ENCODE measurements around the gene ZNF263. TPM values are rescaled to one million over a fixed set of nuclear protein-coding genes. Genes with fewer than 3 reads are reported as not detected.

Gene ZNF263
- polyA plus RNA-seq, 1 donor (not counting 4 experiments of a cell fraction or from before 2014, with no cell fraction given) = 13.9 TPM

DNA sequence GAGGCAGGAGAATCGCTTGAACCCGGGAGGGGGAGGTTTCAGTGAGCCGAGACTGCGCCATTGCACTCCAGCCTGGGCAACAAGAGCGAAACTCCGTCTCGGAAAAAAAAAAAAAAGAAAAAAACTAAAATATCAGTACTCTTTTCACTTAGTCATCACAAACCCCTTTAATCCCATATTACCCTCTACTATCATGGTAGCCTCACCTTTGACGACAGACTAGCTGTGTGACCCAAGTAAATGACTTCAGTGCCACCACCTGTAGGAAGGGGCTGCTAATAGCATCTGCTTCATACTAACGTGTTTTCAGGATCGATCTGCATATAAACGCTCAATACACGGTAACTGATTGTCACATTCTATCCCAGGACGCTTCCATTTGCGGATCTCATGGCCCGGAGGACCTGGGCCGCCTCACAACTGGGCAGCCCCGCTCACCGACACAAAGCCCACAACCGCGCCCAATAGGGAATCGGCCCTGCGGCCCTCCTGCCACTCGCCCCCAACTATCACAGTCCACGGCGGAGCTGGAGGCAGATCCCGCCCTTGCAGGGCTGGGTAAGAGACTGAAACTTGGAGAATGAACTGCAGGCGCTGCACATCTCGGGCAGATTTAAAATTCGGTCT, 1.1 kb upstream of the ZNF263 start:
- H3K27ac ChIP-seq (ENCODE audit: control insufficient read depth, insufficient read depth, low read length) = peak overlapping the region; percentile 99
- FAIRE-seq (no peak), DNase-seq (ENCODE audit: low read depth, low spot score) (no peak)

DNA sequence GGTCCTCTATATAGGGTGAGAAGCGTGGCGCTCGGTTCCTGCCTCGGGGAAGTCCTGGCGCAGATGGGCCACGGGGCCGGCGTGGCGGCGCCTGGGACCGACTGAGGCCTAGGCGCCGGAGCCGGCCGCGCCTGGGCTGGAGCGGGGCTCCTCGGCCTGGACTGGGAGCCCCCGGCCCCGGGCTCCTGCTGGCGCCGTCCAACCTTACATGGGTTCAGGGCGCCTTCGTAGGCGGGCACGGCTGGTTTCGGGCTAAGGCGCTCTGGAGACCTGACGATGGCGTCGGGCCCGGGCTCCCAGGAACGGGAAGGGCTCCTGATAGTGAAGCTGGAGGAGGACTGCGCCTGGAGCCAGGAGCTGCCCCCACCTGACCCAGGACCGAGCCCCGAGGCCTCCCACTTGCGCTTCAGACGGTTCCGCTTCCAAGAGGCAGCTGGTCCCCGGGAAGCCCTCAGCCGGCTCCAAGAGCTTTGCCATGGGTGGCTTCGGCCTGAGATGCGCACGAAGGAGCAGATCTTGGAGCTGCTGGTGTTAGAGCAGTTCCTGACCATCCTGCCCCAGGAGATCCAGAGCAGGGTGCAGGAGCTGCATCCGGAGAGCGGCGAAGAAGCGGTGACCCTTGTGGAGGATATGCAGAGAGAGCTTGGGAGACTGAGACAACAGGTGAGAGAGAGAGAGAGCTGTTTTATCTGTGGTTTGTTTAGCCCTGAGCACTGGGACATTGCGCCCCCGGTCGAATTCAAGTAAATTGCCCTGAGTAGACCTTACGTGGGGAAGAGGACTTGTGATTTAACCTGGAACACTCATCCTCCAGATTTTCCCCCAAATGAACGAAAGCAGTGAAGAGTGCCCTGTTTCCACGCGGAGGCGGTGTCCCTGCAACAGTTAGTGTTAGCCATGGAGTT, 504 bp downstream of the ZNF263 start:
- dilution Hi-C loops (cut with MboI; ENCODE audit: extremely low pct_ligation_motif_present, low sequenced_read_pairs) = no loop called here
- Histone ChIP-seq H3K9me1 (ENCODE audit: control insufficient read depth, extremely low read depth, insufficient read depth, low read length) (no peaks in the 10 kb centered on the region), H3K9ac (ENCODE audit: control insufficient read depth, extremely low read depth, insufficient read depth, low read length) (peak overlapping the region; percentile 98), H3K27me3 (ENCODE audit: control insufficient read depth, extremely low read depth, insufficient read depth, low read length) (no peaks in the 10 kb centered on the region), H3K9me3 (ENCODE audit: control insufficient read depth, low read depth, low read length) (peaks cover 4% of the 10 kb centered on the region), H3K27ac (ENCODE audit: control insufficient read depth, insufficient read depth, low read length) (peak overlapping the region; percentile 99), H3K4me3 (ENCODE audit: control insufficient read depth in 2 of 3, extremely low read depth in 1 of 3, insufficient read depth in 2 of 3, low read depth in 1 of 3, low read length in 3 of 3) (peak overlapping the region; percentile 77 to 79 (median 79)), H4K20me1 (ENCODE audit: control insufficient read depth, extremely low read depth, insufficient read depth, low read length) (no peaks in the 10 kb centered on the region), H3K36me3 (ENCODE audit: control insufficient read depth in 2 of 2, extremely low read depth in 1 of 2, insufficient read depth in 2 of 2, low read length in 2 of 2) (peaks cover 9 to 17% of the 10 kb centered on the region in 2 experiments), H2AFZ (ENCODE audit: control insufficient read depth, low read length) (peak overlapping the region; percentile 64), H3K79me2 (ENCODE audit: control insufficient read depth, insufficient read depth, low read length) (peaks cover 43% of the 10 kb centered on the region), H3K4me1 (ENCODE audit: control insufficient read depth, extremely low read depth, insufficient read depth, low read length) (peaks cover 15% of the 10 kb centered on the region), H3K4me2 (ENCODE audit: control insufficient read depth, extremely low read depth, insufficient read depth, low read depth, low read length) (peak overlapping the region; percentile 80)
- no peak for FAIRE-seq
- TF ChIP-seq, protein P1, sequence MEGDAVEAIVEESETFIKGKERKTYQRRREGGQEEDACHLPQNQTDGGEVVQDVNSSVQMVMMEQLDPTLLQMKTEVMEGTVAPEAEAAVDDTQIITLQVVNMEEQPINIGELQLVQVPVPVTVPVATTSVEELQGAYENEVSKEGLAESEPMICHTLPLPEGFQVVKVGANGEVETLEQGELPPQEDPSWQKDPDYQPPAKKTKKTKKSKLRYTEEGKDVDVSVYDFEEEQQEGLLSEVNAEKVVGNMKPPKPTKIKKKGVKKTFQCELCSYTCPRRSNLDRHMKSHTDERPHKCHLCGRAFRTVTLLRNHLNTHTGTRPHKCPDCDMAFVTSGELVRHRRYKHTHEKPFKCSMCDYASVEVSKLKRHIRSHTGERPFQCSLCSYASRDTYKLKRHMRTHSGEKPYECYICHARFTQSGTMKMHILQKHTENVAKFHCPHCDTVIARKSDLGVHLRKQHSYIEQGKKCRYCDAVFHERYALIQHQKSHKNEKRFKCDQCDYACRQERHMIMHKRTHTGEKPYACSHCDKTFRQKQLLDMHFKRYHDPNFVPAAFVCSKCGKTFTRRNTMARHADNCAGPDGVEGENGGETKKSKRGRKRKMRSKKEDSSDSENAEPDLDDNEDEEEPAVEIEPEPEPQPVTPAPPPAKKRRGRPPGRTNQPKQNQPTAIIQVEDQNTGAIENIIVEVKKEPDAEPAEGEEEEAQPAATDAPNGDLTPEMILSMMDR (optimal IDR thresholded peaks at IDR 0.05 in 1 of 3, IDR thresholded peaks at IDR 0.05 in 1 of 3, conservative IDR thresholded peaks at IDR 0.05 in 1 of 3; ENCODE audit: extremely low read depth in 1 of 3, insufficient read depth in 2 of 3, low read length in 3 of 3) = no peak
- TF ChIP-seq EZH2 (IDR thresholded peaks at IDR 0.05; ENCODE audit: low read length) = no peak
- no peak for DNase-seq (ENCODE audit: low read depth, low spot score)

More for the DNA sequence above, 1.1 kb upstream of the ZNF263 start:
- Histone ChIP-seq H3K27me3 (ENCODE audit: control insufficient read depth, extremely low read depth, insufficient read depth, low read length) (no peaks in the 10 kb centered on the region), H3K36me3 (ENCODE audit: control insufficient read depth in 2 of 2, extremely low read depth in 1 of 2, insufficient read depth in 2 of 2, low read length in 2 of 2) (peaks cover 5 to 9% of the 10 kb centered on the region in 2 experiments), H3K9ac (ENCODE audit: control insufficient read depth, extremely low read depth, insufficient read depth, low read length) (peak overlapping the region; percentile 98), H3K9me1 (ENCODE audit: control insufficient read depth, extremely low read depth, insufficient read depth, low read length) (no peaks in the 10 kb centered on the region), H3K4me1 (ENCODE audit: control insufficient read depth, extremely low read depth, insufficient read depth, low read length) (peaks cover 15% of the 10 kb centered on the region), H2AFZ (ENCODE audit: control insufficient read depth, low read length) (peak overlapping the region; percentile 94), H3K79me2 (ENCODE audit: control insufficient read depth, insufficient read depth, low read length) (peaks cover 36% of the 10 kb centered on the region), H3K4me2 (ENCODE audit: control insufficient read depth, extremely low read depth, insufficient read depth, low read depth, low read length) (peak overlapping the region; percentile 99), H4K20me1 (ENCODE audit: control insufficient read depth, extremely low read depth, insufficient read depth, low read length) (no peaks in the 10 kb centered on the region), H3K4me3 (ENCODE audit: control insufficient read depth in 2 of 3, extremely low read depth in 1 of 3, insufficient read depth in 2 of 3, low read depth in 1 of 3, low read length in 3 of 3) (peak overlapping the region; percentile 77 to 79 (median 79)), H3K9me3 (ENCODE audit: control insufficient read depth, low read depth, low read length) (no peaks in the 10 kb centered on the region)
- TF ChIP-seq, protein P1 (optimal IDR thresholded peaks at IDR 0.05 in 1 of 3, IDR thresholded peaks at IDR 0.05 in 1 of 3, conservative IDR thresholded peaks at IDR 0.05 in 1 of 3; ENCODE audit: extremely low read depth in 1 of 3, insufficient read depth in 2 of 3, low read length in 3 of 3) = no peak
- TF ChIP-seq EZH2 (IDR thresholded peaks at IDR 0.05; ENCODE audit: low read length) = no peak
- dilution Hi-C loops (cut with MboI; ENCODE audit: extremely low pct_ligation_motif_present, low sequenced_read_pairs) = no loop called here
